Loucy (cell line): Measurements from ENCODE around the gene ADH5.

Experiments
- H2AFZ ChIP-seq: fragments of 200-600 bp; sonication (generic); 2 replicates; pipeline ENCODE4 v1.6.0; 2016; ENCODE audit warnings: antibody characterized with exemption, mild to moderate bottlenecking, low read length, moderate library complexity
- H3F3A ChIP-seq: fragments of 200-600 bp; 2 replicates; pipeline ENCODE4 v1.6.0; 2016; ENCODE audit warnings: antibody characterized with exemption, low read depth, mild to moderate bottlenecking
- H3K27me3 ChIP-seq: fragments of 200-600 bp; sonication (generic); 2 replicates; pipeline ENCODE4 v1.6.1; 2014; ENCODE audit warnings: low read length, mild to moderate bottlenecking; ENCODE audit not compliant: insufficient read depth, poor library complexity, severe bottlenecking
- H3K36me3 ChIP-seq: fragments of 200-600 bp; sonication (generic); 2 replicates; pipeline ENCODE4 v1.6.1; 2016; ENCODE audit warnings: low read length; ENCODE audit not compliant: insufficient read depth
- H3K4me1 ChIP-seq: fragments of 200-600 bp; sonication (generic); 2 replicates; pipeline ENCODE4 v1.5.1; 2014; ENCODE audit warnings: low read length, mild to moderate bottlenecking; ENCODE audit not compliant: insufficient read depth, poor library complexity, severe bottlenecking
- H3K4me2 ChIP-seq: fragments of 200-600 bp; sonication (generic); 2 replicates; pipeline ENCODE4 v1.6.0; 2014; ENCODE audit warnings: antibody characterized with exemption, low read length, low read depth, mild to moderate bottlenecking; ENCODE audit not compliant: poor library complexity, severe bottlenecking
- H3K4me3 ChIP-seq: fragments of 200-600 bp; sonication (generic); 2 replicates; pipeline ENCODE4 v1.5.1; 2014; ENCODE audit warnings: low read length, mild to moderate bottlenecking, mixed read lengths; ENCODE audit not compliant: poor library complexity, severe bottlenecking
- H3K79me2 ChIP-seq: fragments of 200-600 bp; sonication (generic); 2 replicates; pipeline ENCODE4 v1.6.1; 2014; ENCODE audit warnings: low read length; ENCODE audit not compliant: insufficient read depth
- H3K9ac ChIP-seq: fragments of 200-600 bp; sonication (generic); 2 replicates; pipeline ENCODE4 v1.6.0; 2014; ENCODE audit warnings: mild to moderate bottlenecking, low read depth, low read length, moderate library complexity; ENCODE audit not compliant: poor library complexity, severe bottlenecking
- H3K9me2 ChIP-seq: fragments of 200-600 bp; sonication (generic); replicated peaks from 2 replicates; pipeline ENCODE4 v1.6.1; 2016; ENCODE audit warnings: low read depth, low read length, mixed read lengths
- H3K9me3 ChIP-seq: fragments of 200-600 bp; sonication (generic); 2 replicates; pipeline ENCODE4 v1.6.1; 2014; ENCODE audit warnings: mild to moderate bottlenecking, antibody characterized with exemption, low read length, low read depth; ENCODE audit not compliant: insufficient read depth
- H4K20me1 ChIP-seq: fragments of 200-600 bp; sonication (generic); 2 replicates; pipeline ENCODE4 v1.6.0; 2014; ENCODE audit warnings: antibody characterized with exemption, low read length, mild to moderate bottlenecking; ENCODE audit not compliant: insufficient read depth, poor library complexity, severe bottlenecking
- EZH2phosphoT487 ChIP-seq: fragments of 200-600 bp; IDR thresholded peaks from 2 replicates; pipeline ENCODE4 v1.6.1; 2018; ENCODE audit warnings: antibody characterized with exemption, mild to moderate bottlenecking, moderate library complexity, borderline replicate concordance
- TF ChIP-seq, protein P1 (sequence below): fragments of 200-600 bp; sonication (generic); conservative IDR thresholded peaks from 2 replicates; pipeline ENCODE4 v1.5.1; 2014; ENCODE audit warnings: mild to moderate bottlenecking, antibody characterized with exemption, low read length

Gene ADH5

GRCh38 chr4:99059550-99059949, 29.0 kb downstream of the ADH5 start:
- Histone ChIP-seq H3K9me2 (no peaks in the 10 kb centered on the region), H3K9ac (no peak overlapping the region), H3K27me3 (no peaks in the 10 kb centered on the region), H3K4me2 (no peak overlapping the region), H2AFZ (no peak overlapping the region), H3K36me3 (peaks cover 74% of the 10 kb centered on the region), H4K20me1 (peaks cover 4% of the 10 kb centered on the region), H3K4me1 (no peaks in the 10 kb centered on the region), H3K9me3 (no peaks in the 10 kb centered on the region), H3K4me3 (no peak overlapping the region), H3F3A (no peaks in the 10 kb centered on the region), H3K79me2 (no peaks in the 10 kb centered on the region)
- no peak for TF ChIP-seq EZH2phosphoT487
- TF ChIP-seq, protein P1, sequence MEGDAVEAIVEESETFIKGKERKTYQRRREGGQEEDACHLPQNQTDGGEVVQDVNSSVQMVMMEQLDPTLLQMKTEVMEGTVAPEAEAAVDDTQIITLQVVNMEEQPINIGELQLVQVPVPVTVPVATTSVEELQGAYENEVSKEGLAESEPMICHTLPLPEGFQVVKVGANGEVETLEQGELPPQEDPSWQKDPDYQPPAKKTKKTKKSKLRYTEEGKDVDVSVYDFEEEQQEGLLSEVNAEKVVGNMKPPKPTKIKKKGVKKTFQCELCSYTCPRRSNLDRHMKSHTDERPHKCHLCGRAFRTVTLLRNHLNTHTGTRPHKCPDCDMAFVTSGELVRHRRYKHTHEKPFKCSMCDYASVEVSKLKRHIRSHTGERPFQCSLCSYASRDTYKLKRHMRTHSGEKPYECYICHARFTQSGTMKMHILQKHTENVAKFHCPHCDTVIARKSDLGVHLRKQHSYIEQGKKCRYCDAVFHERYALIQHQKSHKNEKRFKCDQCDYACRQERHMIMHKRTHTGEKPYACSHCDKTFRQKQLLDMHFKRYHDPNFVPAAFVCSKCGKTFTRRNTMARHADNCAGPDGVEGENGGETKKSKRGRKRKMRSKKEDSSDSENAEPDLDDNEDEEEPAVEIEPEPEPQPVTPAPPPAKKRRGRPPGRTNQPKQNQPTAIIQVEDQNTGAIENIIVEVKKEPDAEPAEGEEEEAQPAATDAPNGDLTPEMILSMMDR: no peak

- H3K4me3 ChIP-seq: no peak overlapping the region
- H3K4me2 ChIP-seq: no peak overlapping the region
- H2AFZ ChIP-seq: no peak overlapping the region
- no peak overlapping the region for H3K9ac ChIP-seq
- no peaks in the 10 kb centered on the region for H3K9me3 ChIP-seq
- H4K20me1 ChIP-seq: peaks cover 4% of the 10 kb centered on the region
- H3K36me3 ChIP-seq: peaks cover 77% of the 10 kb centered on the region
- H3K4me1 ChIP-seq: no peaks in the 10 kb centered on the region
- H3F3A ChIP-seq: no peaks in the 10 kb centered on the region
- H3K27me3 ChIP-seq: no peaks in the 10 kb centered on the region
- H3K79me2 ChIP-seq: no peaks in the 10 kb centered on the region
- no peak for TF ChIP-seq EZH2phosphoT487
- TF ChIP-seq, protein P1: no peak
- H3K9me2 ChIP-seq: no peaks in the 10 kb centered on the region
Observed at GRCh38 chr4:99058228-99058627, 30.4 kb downstream of the ADH5 start.

- Histone ChIP-seq H3K9me3 (no peaks in the 10 kb centered on the region), H3K9ac (no peak overlapping the region), H3K4me1 (no peaks in the 10 kb centered on the region), H4K20me1 (peaks cover 4% of the 10 kb centered on the region), H3K9me2 (no peaks in the 10 kb centered on the region), H3K4me3 (no peak overlapping the region), H3K4me2 (no peak overlapping the region), H3K79me2 (no peaks in the 10 kb centered on the region), H3K36me3 (peaks cover 87% of the 10 kb centered on the region; the same call in 1 of the 2 replicates), H2AFZ (no peak overlapping the region), H3K27me3 (no peaks in the 10 kb centered on the region), H3F3A (no peaks in the 10 kb centered on the region)
- TF ChIP-seq EZH2phosphoT487: no peak
- TF ChIP-seq, protein P1: no peak
Observed at GRCh38 chr4:99054428-99054994, 34.1 kb downstream of the ADH5 start.
